SK-N-SH (cell line): ENCODE measurements around the gene MED15. TPM values are rescaled to one million over a fixed set of nuclear protein-coding genes. Genes with fewer than 3 reads are reported as not detected.

Experiments used
- CTCF ChIA-PET: fragments of 300-600, 350-600 bp; formaldehyde crosslinking; extraction: SDS; loops from one replicate; lab custom pipeline; 2021; lab: Yijun Ruan, JAX
- POLR2A ChIA-PET: fragments of 350-600 bp; sonication (Branson Sonifier 250); formaldehyde crosslinking; extraction: SDS; loops from one replicate; lab custom pipeline; 2020; ENCODE audit warnings: antibody characterized with exemption, inconsistent platforms; lab: Yijun Ruan, JAX
- DNase-seq: peaks from one replicate; pipeline ENCODE4 v3.0.0; 2012
- H2AFZ ChIP-seq: fragments of 200-600 bp; sonication (generic); 2 replicates; pipeline ENCODE4 v1.8.1; 2016; ENCODE audit warnings: antibody characterized with exemption, mild to moderate bottlenecking, low read depth
- H3F3A ChIP-seq: fragments of 200-600 bp; sonication (generic); replicated peaks from 2 replicates; pipeline ENCODE3; 2016; ENCODE audit warnings: antibody characterized with exemption, mild to moderate bottlenecking; ENCODE audit not compliant: insufficient read depth
- H3K27ac ChIP-seq, 2 experiments: fragments of 200-500 bp in 1 of 2; fragments of 200-600 bp in 1 of 2; sonication (Bioruptor generic) in 1 of 2; sonication (generic), shearing (Covaris generic) in 1 of 2; 2 replicates each; pipeline versions ENCODE4 v1.5.1 to v1.6.1; 2014 to 2016; ENCODE audit warnings: low read depth in 2 of 2, inconsistent platforms in 1 of 2, low read length in 1 of 2, mild to moderate bottlenecking in 1 of 2, mixed read lengths in 1 of 2
- H3K27me3 ChIP-seq: fragments of 200-600 bp; sonication (generic), shearing (Covaris generic); 2 replicates; pipeline ENCODE4 v1.6.1; 2016; ENCODE audit warnings: mixed run types; ENCODE audit not compliant: insufficient read depth
- H3K36me3 ChIP-seq, 2 experiments: fragments of 200-500 bp in 1 of 2; fragments of 200-600 bp in 1 of 2; sonication (Bioruptor generic) in 1 of 2; sonication (generic) in 1 of 2; replicated peaks in 1 of 2; 2 replicates each; pipeline versions ENCODE3 to v1.5.1; 2014 to 2016; ENCODE audit warnings: low read length in 1 of 2, mild to moderate bottlenecking in 1 of 2; ENCODE audit not compliant: insufficient read depth in 2 of 2, control insufficient read depth in 1 of 2
- H3K4me1 ChIP-seq, 2 experiments: fragments of 200-500 bp in 1 of 2; fragments of 200-600 bp in 1 of 2; sonication (Bioruptor generic) in 1 of 2; sonication (generic), shearing (Covaris generic) in 1 of 2; 2 replicates each; pipeline versions ENCODE4 v1.5.1 to v1.6.1; 2014 to 2016; ENCODE audit warnings: low read depth in 1 of 2, low read length in 1 of 2, mixed run types in 1 of 2; ENCODE audit not compliant: insufficient read depth in 2 of 2, control insufficient read depth in 1 of 2
- H3K4me2 ChIP-seq: fragments of 200-600 bp; sonication (generic), shearing (Covaris generic); 2 replicates; pipeline ENCODE4 v1.6.1; 2017; ENCODE audit warnings: mixed run types
- H3K4me3 ChIP-seq, 2 experiments: fragments of 200-500 bp in 1 of 2; fragments of 200-600 bp in 1 of 2; sonication (Bioruptor generic) in 1 of 2; sonication (generic), shearing (Covaris generic) in 1 of 2; 2 replicates each; pipeline versions ENCODE4 v1.5.1 to v1.8.1; 2014 to 2016; ENCODE audit warnings: low read depth in 2 of 2, inconsistent platforms in 1 of 2, low read length in 1 of 2, mild to moderate bottlenecking in 1 of 2, mixed read lengths in 1 of 2, moderate library complexity in 1 of 2
- H3K79me2 ChIP-seq: fragments of 200-600 bp; sonication (generic); 2 replicates; pipeline ENCODE4 v1.8.1; 2017; ENCODE audit warnings: mild to moderate bottlenecking; ENCODE audit not compliant: insufficient read depth
- H3K9ac ChIP-seq: fragments of 200-600 bp; sonication (generic); 2 replicates; pipeline ENCODE4 v1.6.1; 2017; ENCODE audit warnings: mixed run types
- H3K9me2 ChIP-seq: fragments of 200-600 bp; sonication (generic); 2 replicates; pipeline ENCODE4 v1.6.1; 2017; ENCODE audit warnings: mixed run types
- H3K9me3 ChIP-seq: fragments of 200-600 bp; sonication (generic); 2 replicates; pipeline ENCODE4 v1.6.1; 2017; ENCODE audit warnings: mixed run types, mild to moderate bottlenecking, moderate library complexity
- H4K20me1 ChIP-seq: fragments of 200-600 bp; sonication (generic); 2 replicates; pipeline ENCODE4 v1.6.1; 2017; ENCODE audit warnings: mild to moderate bottlenecking, mixed run types; ENCODE audit not compliant: insufficient read depth
- CHD2 ChIP-seq: fragments of 150-350 bp; IDR thresholded peaks from 2 replicates; pipeline ENCODE4 v1.6.1; 2018; ENCODE audit warnings: low read length; ENCODE audit not compliant: partially characterized antibody
- ELF1 ChIP-seq: IDR thresholded peaks from 2 replicates; pipeline ENCODE4 v1.4.0; 2012
- EP300 ChIP-seq, 2 experiments: IDR thresholded peaks; 2 replicates each; pipeline versions ENCODE4 v1.4.0 to v1.6.1; 2012; ENCODE audit warnings: borderline replicate concordance in 1 of 2, low read depth in 1 of 2, low read length in 1 of 2
- FOSL2 ChIP-seq: IDR thresholded peaks from 2 replicates; pipeline ENCODE4 v1.4.0; 2012; ENCODE audit warnings: low read depth, mild to moderate bottlenecking, moderate library complexity, borderline replicate concordance
- FOXJ3 ChIP-seq: sonication (generic); formaldehyde crosslinking; IDR thresholded peaks from 2 replicates; pipeline ENCODE4 v1.5.1; 2020; ENCODE audit warnings: mild to moderate bottlenecking, missing genetic modification reagents
- GATA2 ChIP-seq: sonication (generic); formaldehyde crosslinking; IDR thresholded peaks from 2 replicates; pipeline ENCODE4 v1.5.0; 2020; ENCODE audit warnings: mild to moderate bottlenecking, missing genetic modification reagents
- MEF2A ChIP-seq: IDR thresholded peaks from 2 replicates; pipeline ENCODE4 v1.4.0; 2012; ENCODE audit warnings: low read depth, borderline replicate concordance
- MXI1 ChIP-seq: IDR thresholded peaks from 2 replicates; pipeline ENCODE4 v1.6.1; 2012; ENCODE audit warnings: mild to moderate bottlenecking, low read depth, low read length, improper control_type of control experiment
- POLR2AphosphoS5 ChIP-seq: IDR thresholded peaks from 2 replicates; pipeline ENCODE4 v1.6.1; 2012; ENCODE audit warnings: low read depth, low read length
- RAD21 ChIP-seq: IDR thresholded peaks from 2 replicates; pipeline ENCODE4 v1.6.1; 2012; ENCODE audit warnings: mild to moderate bottlenecking, low read length
- RCOR1 ChIP-seq: fragments of 150-350 bp; IDR thresholded peaks from 2 replicates; pipeline ENCODE4 v1.6.1; 2017; ENCODE audit warnings: antibody characterized with exemption, low read length
- SIN3A ChIP-seq: IDR thresholded peaks from 2 replicates; pipeline ENCODE4 v1.6.1; 2012; ENCODE audit warnings: low read depth, mild to moderate bottlenecking, low read length, moderate library complexity, borderline replicate concordance
- TAF1 ChIP-seq: IDR thresholded peaks from 2 replicates; pipeline ENCODE4 v1.6.1; 2012; ENCODE audit warnings: low read depth, mild to moderate bottlenecking, low read length, moderate library complexity, borderline replicate concordance
- TCF12 ChIP-seq: IDR thresholded peaks from 2 replicates; pipeline ENCODE4 v1.4.0; 2012
- YY1 ChIP-seq: IDR thresholded peaks from 2 replicates; pipeline ENCODE4 v1.4.0; 2012; ENCODE audit warnings: low read depth, mild to moderate bottlenecking
- WGBS: methylation state at CpG from one replicate; pipeline ENCODE4 v1.1.6; 2017; ENCODE audit warnings: low lambda C conversion rate; 5-methylcytosine and 5-hydroxymethylcytosine counted together
- polyA plus RNA-seq, 3 experiments: library from polyadenylated mRNA; depleted of rRNA; stranded (reverse); fragments of >200 nt; gene quantifications; 2 replicates each; pipeline ENCODE4 v1.2.3, GENCODE V29; 2012
- TF ChIP-seq, protein P1 (sequence below): IDR thresholded peaks from 2 replicates; pipeline ENCODE4 v1.4.0; 2012; ENCODE audit warnings: low read depth
- TF ChIP-seq, protein P2 (sequence below): fragments of 150-350 bp; IDR thresholded peaks from 2 replicates; pipeline ENCODE4 v1.6.1; 2017; ENCODE audit warnings: antibody characterized with exemption, low read length, low read depth, borderline replicate concordance
- TF ChIP-seq, protein P3 (sequence below): IDR thresholded peaks from 2 replicates; pipeline ENCODE4 v1.6.1; 2012; ENCODE audit warnings: mild to moderate bottlenecking, low read depth, low read length, moderate library complexity
- TF ChIP-seq, protein P4 (sequence below): IDR thresholded peaks from 2 replicates; pipeline ENCODE4 v1.4.0; 2012; ENCODE audit warnings: low read depth, borderline replicate concordance
- TF ChIP-seq, protein P5 (sequence below): fragments of 150-350 bp; IDR thresholded peaks from 2 replicates; pipeline ENCODE4 v1.6.1; 2016; ENCODE audit warnings: mild to moderate bottlenecking, low read depth, low read length

MED15 gene
- polyA plus RNA-seq, 1 of the 3 experiments (the other 2 are of a cell fraction): 45.1 TPM

DNA sequence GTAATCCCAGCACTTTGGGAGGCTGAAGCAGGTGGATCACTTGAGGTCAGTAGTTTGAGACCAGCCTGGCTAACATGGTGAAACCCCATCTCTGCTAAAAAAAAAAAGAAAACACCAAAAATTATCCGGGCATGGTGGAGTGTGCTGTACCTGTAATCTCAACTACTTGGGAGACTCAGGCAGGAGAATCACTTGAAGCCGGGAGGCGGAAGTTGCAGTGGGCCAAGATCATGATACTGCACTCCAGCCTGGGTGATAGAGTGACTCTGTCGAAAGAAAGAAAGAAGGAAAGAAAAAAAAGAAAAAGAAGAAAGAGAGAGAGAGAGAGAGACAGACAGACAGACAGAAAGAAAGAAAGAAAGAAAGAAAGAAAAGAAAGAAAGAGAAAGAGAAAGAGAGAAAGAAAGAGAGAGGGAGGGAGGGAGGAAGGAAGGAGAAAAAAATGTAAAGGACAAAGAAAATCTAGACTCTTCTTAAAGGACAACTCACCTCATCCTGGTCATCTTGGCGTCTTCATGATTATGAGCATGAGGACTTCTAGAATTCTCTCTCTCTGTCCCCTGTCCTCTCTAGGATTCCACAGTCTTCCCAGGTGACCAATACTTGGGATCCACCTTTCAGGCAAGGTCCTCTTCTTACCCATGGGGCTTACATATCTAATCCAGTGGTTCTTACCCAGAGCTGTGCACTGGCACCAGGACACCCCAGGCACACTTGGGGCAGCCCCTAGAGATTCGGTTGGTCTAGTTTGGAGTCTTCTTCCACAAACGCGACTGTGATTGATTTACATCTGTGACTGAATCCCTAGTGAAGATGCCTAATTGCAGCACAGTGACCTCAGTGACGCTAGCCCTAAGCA lies 120.9 kb downstream of the MED15 start:
- ChIA-PET POLR2A (no interaction called here), CTCF (no interaction called here)
- Histone ChIP-seq H3K27ac (no peak overlapping the region), H3K36me3 (no peaks in the 10 kb centered on the region), H3K79me2 (no peaks in the 10 kb centered on the region), H3K4me1 (no peaks in the 10 kb centered on the region), H3K27me3 (peaks cover 7% of the 10 kb centered on the region; the same call in 1 of the 2 replicates), H3K4me3 (no peak overlapping the region), H3K4me2 (no peak overlapping the region)
- no peak for DNase-seq
- 64% methylated on average over 9 of the region's 9 CpGs for WGBS
- TF ChIP-seq YY1 (no peak), GATA2 (no peak), POLR2AphosphoS5 (no peak), SIN3A (no peak), MXI1 (no peak), FOSL2 (no peak), ELF1 (no peak), CHD2 (no peak), RCOR1 (no peak), RAD21 (no peak), FOXJ3 (CRISPR knock-in tag) (no peak)
- TF ChIP-seq, protein P1, sequence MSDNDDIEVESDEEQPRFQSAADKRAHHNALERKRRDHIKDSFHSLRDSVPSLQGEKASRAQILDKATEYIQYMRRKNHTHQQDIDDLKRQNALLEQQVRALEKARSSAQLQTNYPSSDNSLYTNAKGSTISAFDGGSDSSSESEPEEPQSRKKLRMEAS: no peak
- TF ChIP-seq, protein P2, sequence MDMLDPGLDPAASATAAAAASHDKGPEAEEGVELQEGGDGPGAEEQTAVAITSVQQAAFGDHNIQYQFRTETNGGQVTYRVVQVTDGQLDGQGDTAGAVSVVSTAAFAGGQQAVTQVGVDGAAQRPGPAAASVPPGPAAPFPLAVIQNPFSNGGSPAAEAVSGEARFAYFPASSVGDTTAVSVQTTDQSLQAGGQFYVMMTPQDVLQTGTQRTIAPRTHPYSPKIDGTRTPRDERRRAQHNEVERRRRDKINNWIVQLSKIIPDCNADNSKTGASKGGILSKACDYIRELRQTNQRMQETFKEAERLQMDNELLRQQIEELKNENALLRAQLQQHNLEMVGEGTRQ: no peak
- TF ChIP-seq, all 33 proteins: peak for 0
- Histone ChIP-seq H3K9me3 (no peaks in the 10 kb centered on the region), H4K20me1 (no peaks in the 10 kb centered on the region), H2AFZ (no peak overlapping the region), H3F3A (no peaks in the 10 kb centered on the region), H3K9me2 (no peaks in the 10 kb centered on the region), H3K9ac (no peak overlapping the region)

DNA sequence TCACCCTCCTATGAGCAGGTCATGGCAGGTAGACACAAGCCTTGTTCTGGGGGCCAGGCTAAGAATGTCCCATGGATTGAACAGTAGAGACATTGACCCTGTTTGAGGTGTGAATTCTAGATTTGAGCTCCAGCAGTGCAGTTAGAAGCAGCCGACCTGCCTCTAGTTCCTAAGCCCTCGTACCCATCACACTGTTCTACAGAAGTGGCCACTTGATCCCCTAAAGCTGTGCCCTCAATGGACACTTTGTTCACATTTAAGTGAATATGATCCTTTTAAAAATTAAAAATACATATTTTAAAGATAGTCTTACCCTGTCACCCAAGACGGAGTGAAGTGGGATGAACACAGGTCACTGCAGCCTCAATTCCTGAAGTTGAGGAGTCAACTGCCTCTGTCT lies 122.0 kb downstream of the MED15 start:
- Histone ChIP-seq H3K36me3 (no peaks in the 10 kb centered on the region), H3K9me3 (no peaks in the 10 kb centered on the region), H3K27me3 (peaks cover 7% of the 10 kb centered on the region; the same call in 1 of the 2 replicates), H3K4me2 (no peak overlapping the region), H2AFZ (no peak overlapping the region), H3K79me2 (no peaks in the 10 kb centered on the region), H3K9me2 (no peaks in the 10 kb centered on the region), H3K4me3 (no peak overlapping the region), H3K4me1 (no peaks in the 10 kb centered on the region), H3K27ac (no peak overlapping the region), H4K20me1 (no peaks in the 10 kb centered on the region), H3K9ac (no peak overlapping the region), H3F3A (no peaks in the 10 kb centered on the region)
- no peak for DNase-seq
- ChIA-PET CTCF (no interaction called here), POLR2A (no interaction called here)
- 72% methylated on average over 3 of the region's 3 CpGs for WGBS
- TF ChIP-seq TCF12: no peak
- no peak for TF ChIP-seq MEF2A
- TF ChIP-seq, protein P3, sequence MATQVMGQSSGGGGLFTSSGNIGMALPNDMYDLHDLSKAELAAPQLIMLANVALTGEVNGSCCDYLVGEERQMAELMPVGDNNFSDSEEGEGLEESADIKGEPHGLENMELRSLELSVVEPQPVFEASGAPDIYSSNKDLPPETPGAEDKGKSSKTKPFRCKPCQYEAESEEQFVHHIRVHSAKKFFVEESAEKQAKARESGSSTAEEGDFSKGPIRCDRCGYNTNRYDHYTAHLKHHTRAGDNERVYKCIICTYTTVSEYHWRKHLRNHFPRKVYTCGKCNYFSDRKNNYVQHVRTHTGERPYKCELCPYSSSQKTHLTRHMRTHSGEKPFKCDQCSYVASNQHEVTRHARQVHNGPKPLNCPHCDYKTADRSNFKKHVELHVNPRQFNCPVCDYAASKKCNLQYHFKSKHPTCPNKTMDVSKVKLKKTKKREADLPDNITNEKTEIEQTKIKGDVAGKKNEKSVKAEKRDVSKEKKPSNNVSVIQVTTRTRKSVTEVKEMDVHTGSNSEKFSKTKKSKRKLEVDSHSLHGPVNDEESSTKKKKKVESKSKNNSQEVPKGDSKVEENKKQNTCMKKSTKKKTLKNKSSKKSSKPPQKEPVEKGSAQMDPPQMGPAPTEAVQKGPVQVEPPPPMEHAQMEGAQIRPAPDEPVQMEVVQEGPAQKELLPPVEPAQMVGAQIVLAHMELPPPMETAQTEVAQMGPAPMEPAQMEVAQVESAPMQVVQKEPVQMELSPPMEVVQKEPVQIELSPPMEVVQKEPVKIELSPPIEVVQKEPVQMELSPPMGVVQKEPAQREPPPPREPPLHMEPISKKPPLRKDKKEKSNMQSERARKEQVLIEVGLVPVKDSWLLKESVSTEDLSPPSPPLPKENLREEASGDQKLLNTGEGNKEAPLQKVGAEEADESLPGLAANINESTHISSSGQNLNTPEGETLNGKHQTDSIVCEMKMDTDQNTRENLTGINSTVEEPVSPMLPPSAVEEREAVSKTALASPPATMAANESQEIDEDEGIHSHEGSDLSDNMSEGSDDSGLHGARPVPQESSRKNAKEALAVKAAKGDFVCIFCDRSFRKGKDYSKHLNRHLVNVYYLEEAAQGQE: no peak
- no peak for TF ChIP-seq FOSL2
- TF ChIP-seq YY1: no peak
- no peak for TF ChIP-seq EP300 (IDR thresholded peaks at IDR 0.05; ENCODE audit: borderline replicate concordance in 1 of 2, low read depth in 1 of 2, low read length in 1 of 2)
- TF ChIP-seq CHD2: no peak
- no peak for TF ChIP-seq TAF1
- TF ChIP-seq, protein P4, sequence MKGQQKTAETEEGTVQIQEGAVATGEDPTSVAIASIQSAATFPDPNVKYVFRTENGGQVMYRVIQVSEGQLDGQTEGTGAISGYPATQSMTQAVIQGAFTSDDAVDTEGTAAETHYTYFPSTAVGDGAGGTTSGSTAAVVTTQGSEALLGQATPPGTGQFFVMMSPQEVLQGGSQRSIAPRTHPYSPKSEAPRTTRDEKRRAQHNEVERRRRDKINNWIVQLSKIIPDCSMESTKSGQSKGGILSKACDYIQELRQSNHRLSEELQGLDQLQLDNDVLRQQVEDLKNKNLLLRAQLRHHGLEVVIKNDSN: no peak
- TF ChIP-seq, protein P5, sequence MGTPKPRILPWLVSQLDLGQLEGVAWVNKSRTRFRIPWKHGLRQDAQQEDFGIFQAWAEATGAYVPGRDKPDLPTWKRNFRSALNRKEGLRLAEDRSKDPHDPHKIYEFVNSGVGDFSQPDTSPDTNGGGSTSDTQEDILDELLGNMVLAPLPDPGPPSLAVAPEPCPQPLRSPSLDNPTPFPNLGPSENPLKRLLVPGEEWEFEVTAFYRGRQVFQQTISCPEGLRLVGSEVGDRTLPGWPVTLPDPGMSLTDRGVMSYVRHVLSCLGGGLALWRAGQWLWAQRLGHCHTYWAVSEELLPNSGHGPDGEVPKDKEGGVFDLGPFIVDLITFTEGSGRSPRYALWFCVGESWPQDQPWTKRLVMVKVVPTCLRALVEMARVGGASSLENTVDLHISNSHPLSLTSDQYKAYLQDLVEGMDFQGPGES: no peak
- TF ChIP-seq MXI1: no peak
- no peak for TF ChIP-seq FOXJ3 (CRISPR knock-in tag)
